SJSA1 (cell line): Measurements from ENCODE around the gene FOXRED1. TPM values are rescaled to one million over a fixed set of nuclear protein-coding genes. Genes with fewer than 3 reads are reported as not detected.
"Not testable (repeated sequence)": the region's sequence is repeated elsewhere in the genome, so short reads cannot be mapped to it uniquely, and the experiment has no call there.

Source experiments
- DNase-seq, 2 experiments: peaks; one replicate each; pipeline ENCODE4 v3.0.0-alpha.2; 2015 to 2020; ENCODE audit warnings: low spot score in 2 of 2, low read depth in 1 of 2
- H3K27ac ChIP-seq: fragments of 250-450 bp; sonication (Bioruptor Pico); 2 replicates; pipeline ENCODE4 v1.5.1; 2020; ENCODE audit warnings: mild to moderate bottlenecking, moderate library complexity
- H3K27me3 ChIP-seq: fragments of 250-450 bp; sonication (Bioruptor Pico); replicated peaks from 2 replicates; pipeline ENCODE4 v1.5.1; 2020; ENCODE audit warnings: mild to moderate bottlenecking, moderate library complexity
- H3K36me3 ChIP-seq: fragments of 250-450 bp; sonication (Bioruptor Pico); 2 replicates; pipeline ENCODE4 v1.5.1; 2020; ENCODE audit warnings: mild to moderate bottlenecking
- H3K4me1 ChIP-seq: fragments of 250-450 bp; sonication (Bioruptor Pico); replicated peaks from 2 replicates; pipeline ENCODE4 v1.6.1; 2021; ENCODE audit warnings: mild to moderate bottlenecking
- H3K4me3 ChIP-seq: fragments of 250-450 bp; sonication (Bioruptor Pico); 2 replicates; pipeline ENCODE4 v1.5.1; 2020; ENCODE audit warnings: mild to moderate bottlenecking
- H3K9me3 ChIP-seq: fragments of 250-450 bp; sonication (Bioruptor Pico); replicated peaks from 2 replicates; pipeline ENCODE4 v1.5.1; 2020; ENCODE audit warnings: mild to moderate bottlenecking
- total RNA-seq: library from RNA; depleted of rRNA; stranded (reverse); fragments of >200 nt; shearing (Covaris generic); gene quantifications from 2 replicates; pipeline ENCODE4 v1.2.3, GENCODE V29; 2014; rRNA removed

FOXRED1 gene
- 12.8 and 14.8 TPM in 2 replicates for total RNA-seq

DNA sequence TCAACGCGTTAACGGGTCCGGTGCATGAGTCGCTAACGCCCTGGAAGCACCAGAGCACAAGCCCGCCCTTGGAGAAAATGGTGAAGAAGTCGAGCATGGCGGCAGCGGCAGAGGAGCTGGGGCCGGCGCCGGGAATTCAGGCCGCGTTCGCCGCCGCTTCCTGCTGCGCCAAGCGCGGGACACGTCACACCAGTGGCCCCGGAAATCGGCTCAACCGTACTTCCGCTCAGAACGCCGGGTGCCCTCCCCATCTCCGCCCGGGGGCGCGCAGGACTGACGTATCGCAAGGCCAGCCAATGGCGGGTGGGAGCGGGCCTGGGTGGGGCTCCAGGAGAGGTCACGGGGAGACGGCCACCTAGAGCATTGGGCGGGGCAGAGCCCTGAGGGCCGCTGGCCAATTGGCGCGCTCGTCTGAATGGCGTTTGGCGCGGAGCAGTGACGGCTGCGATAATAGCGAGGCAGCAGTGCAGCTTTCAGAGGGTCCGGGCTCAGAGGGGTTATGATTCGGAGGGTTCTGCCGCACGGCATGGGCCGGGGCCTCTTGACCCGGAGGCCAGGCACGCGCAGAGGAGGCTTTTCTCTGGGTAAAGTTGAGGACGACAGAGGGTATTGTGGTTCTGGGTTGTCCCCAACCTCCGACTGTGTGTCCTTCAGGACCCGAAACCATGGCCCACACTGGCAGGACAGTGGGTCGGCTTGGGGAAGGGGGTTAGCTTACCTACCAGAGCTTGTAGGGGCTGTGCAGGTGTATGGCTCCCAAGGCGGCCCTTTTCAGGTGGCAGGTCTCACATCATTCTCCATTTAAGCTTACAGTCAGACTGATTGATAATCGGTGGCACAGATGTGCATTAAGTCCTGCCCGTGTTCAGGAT is at the start of gene FOXRED1, which contains the start of gene SRPRA:
Gene FOXRED1 (plus strand): TSS at position 447 of the 872 bp plus-strand sequence. CDS start 53 bp downstream, at position 500.
Gene SRPRA (minus strand): TSS at position 188 of the 872 bp plus-strand sequence. CDS start 91 bp downstream, at position 97.
- Histone ChIP-seq H3K9me3 (no peaks in the 10 kb centered on the region), H3K27me3 (no peaks in the 10 kb centered on the region), H3K4me3 (peak within 1 kb of the TSS; percentile 70), H3K36me3 (peaks cover 38% of the 10 kb centered on the region), H3K27ac (peak within 1 kb of the TSS; percentile 80), H3K4me1 (no peaks in the 10 kb centered on the region)
- DNase-seq, result peak; percentile 91 to 97

DNA sequence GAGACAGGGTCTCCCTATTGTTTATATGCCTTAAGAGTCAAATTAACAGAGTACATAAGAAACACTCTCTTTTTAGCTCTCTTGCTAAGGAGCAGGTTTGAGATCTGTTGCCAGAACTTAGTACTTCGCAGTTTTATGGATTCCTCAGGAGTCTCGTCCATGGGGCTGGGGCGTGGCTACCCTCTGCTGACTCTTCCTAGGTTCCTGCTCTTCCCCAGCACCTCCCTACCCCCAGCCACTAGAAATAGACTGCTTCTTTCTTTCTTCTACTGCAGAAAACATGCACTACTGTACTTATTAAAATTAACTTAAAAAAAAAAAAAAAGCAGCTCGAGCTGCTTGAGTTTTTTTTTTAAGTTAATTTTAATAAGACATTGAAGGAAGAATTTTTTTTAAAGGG is 49.4 kb upstream of the FOXRED1 start:
- no peak overlapping the region for H3K27ac ChIP-seq
- no peak overlapping the region for H3K4me3 ChIP-seq
- no peaks in the 10 kb centered on the region for H3K27me3 ChIP-seq
- DNase-seq, result no peak
- no peaks in the 10 kb centered on the region for H3K36me3 ChIP-seq
- H3K4me1 ChIP-seq, result no peaks in the 10 kb centered on the region
- H3K9me3 ChIP-seq, result no peaks in the 10 kb centered on the region

DNA sequence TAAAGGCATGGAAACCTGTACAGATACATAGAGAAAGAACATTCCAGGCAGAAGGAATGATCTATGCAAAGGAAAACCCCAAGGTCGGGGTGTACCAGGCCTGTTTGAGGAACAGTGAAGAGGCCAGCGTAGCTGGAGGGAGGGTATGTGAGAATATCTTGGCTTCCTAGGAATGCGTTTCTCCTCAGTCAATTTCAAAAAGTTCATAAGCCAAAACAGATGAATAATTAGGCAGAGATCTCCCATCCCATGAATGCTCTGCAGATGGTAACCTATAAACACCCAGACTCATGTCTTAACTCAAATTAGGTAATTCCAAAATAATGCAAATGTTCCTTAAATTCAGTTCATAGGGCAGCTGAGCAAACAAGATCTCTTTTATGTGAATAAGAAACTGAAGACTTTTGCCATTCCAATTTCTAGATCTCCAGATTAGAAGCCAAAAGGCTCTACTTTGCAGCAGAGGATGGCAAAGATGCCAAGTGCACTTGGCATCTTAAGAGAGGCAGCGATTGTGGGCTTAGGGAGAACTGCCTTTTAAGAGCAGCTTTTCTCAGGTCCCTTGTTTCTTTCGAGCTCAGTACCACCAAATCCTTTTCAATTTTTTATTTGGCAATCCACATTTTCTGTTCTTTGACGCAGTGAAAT is 44.2 kb upstream of the FOXRED1 start:
- H3K9me3 ChIP-seq, result no peaks in the 10 kb centered on the region
- no peaks in the 10 kb centered on the region for H3K27me3 ChIP-seq
- no peaks in the 10 kb centered on the region for H3K4me1 ChIP-seq
- H3K27ac ChIP-seq, result no peak overlapping the region
- H3K36me3 ChIP-seq, result no peaks in the 10 kb centered on the region
- no peak for DNase-seq
- H3K4me3 ChIP-seq, result no peak overlapping the region

DNA sequence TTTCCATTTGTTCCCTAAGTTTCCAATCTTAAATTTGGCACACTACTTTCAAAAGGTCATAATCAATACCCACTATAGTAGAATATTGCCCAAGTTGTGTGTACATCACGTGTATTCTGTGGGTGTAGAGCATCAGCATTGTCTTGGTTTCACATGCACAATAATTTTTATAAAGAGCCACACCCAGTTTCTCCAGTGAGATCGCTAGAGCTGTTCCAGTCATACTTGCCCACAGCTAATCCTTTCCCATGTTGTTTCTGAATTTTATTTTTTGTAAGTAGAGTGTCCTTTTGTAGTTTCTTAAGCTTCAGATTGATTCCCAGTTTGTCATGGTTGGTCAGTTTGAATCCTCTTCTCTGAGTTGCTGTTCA is 43.7 kb upstream of the FOXRED1 start:
- H3K27ac ChIP-seq, result no peak overlapping the region
- H3K9me3 ChIP-seq, result no peaks in the 10 kb centered on the region

DNA sequence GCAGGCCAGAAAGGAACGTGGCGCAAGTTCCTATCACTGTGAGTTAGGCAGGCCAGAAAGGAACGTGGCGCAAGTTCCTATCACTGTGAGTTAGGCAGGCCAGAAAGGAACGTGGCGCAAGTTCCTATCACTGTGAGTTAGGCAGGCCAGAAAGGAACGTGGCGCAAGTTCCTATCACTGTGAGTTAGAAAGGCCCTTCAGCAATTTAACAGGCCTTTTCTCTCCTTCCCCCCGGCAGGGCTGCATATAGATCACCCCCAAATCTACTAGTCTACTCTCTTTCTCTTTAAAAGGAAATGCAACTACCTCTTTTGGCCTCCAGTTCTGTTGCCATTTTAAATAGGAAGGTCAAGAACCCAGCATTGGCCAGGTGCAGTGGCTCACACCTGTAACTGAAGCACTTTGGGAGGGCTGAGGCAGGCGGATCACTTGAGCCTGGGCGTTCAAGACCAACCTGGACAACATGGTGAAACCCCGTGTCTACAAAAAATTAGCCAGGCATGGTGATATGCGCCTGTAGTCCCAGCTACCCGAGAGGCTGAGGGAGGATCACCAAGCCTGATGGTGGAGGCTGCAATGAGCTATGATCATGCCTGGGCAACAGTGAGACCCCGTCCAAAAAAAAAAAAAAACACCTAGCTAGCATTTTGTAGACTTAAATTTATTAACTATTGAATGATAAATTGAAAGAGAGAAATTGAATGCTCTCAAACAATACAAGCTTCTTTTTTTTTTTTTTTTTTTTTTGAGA is 42.4 kb upstream of the FOXRED1 start:
- Histone ChIP-seq H3K27me3 (no peaks in the 10 kb centered on the region), H3K27ac (no peak overlapping the region), H3K9me3 (no peaks in the 10 kb centered on the region), H3K4me3 (no peak overlapping the region), H3K4me1 (no peaks in the 10 kb centered on the region), H3K36me3 (no peaks in the 10 kb centered on the region)
- no peak for DNase-seq

More for the DNA sequence above, 43.7 kb upstream of the FOXRED1 start:
- Histone ChIP-seq H3K27me3 (no peaks in the 10 kb centered on the region), H3K4me3 (no peak overlapping the region), H3K4me1 (no peaks in the 10 kb centered on the region), H3K36me3 (no peaks in the 10 kb centered on the region)
- DNase-seq, result no peak

DNA sequence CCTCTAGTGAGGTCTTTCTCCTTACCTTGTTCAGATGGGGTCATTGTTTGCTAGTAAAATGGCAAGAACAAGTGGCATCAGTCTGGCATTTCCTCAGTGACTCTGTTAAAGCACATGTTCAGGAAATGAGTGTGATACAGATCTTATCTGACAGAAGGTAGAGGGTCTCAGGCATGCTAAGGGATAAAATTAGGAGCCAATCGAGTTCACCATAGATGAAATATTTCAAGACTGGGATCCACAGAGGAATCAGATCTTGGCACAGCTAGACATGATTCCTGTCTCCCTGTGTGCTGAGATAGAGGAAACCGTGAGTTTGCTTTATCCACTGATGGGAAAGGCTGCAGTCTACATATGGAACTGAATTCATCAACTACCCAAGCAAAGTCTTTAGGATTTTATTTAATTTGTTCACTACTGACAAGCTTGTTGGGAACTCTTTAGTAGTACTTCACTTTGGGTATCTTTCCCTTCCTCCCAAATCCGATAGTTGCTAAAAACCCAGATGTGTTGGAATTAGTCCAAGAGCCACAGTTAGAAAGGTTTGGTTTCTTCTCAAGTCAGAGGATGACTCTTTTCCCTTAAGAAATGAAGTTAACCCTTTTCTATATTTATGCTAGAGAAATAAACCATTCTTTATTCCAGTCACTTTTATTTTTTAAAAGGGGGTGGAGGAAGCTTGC is 39.0 kb upstream of the FOXRED1 start:
- no peaks in the 10 kb centered on the region for H3K4me1 ChIP-seq
- H3K36me3 ChIP-seq, result no peaks in the 10 kb centered on the region
- no peak overlapping the region for H3K4me3 ChIP-seq
- H3K27me3 ChIP-seq, result no peaks in the 10 kb centered on the region
- no peak overlapping the region for H3K27ac ChIP-seq
- DNase-seq, result no peak
- H3K9me3 ChIP-seq, result no peaks in the 10 kb centered on the region

DNA sequence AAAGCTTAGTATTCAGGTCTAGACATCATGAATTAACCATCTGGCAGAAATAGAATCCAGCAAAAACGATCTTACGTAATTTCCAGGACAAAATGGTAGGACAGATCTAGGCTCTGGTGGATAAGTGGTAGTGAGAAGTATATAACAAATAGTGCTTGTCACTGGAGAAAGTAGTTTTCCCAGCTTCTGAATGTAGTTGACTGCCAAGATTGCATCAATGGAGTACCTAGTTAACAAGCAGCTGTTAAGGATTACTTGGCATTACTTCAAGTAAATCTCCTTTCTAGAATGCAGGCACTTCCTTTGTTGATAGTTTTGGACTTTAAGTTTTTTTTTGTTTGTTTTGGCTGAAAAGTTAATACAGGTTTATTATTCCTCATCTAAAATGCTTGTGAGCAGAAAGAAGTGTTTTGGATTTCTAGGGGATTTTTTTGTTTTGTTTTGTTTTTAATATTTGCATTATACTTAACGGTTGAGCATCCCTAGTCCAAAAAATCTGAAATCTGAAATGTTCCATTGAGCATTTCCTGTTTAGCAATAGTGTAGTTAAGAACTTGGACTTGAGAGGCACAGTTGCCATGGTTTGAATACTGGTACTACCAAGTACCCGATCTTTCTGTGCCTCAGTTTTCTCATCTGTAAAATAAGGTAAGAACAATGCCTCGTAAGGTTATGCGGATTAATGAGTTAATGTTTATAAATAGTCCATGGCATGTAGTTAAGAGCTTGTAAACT is 37.1 kb upstream of the FOXRED1 start:
- no peak for DNase-seq
- no peaks in the 10 kb centered on the region for H3K27me3 ChIP-seq

DNA sequence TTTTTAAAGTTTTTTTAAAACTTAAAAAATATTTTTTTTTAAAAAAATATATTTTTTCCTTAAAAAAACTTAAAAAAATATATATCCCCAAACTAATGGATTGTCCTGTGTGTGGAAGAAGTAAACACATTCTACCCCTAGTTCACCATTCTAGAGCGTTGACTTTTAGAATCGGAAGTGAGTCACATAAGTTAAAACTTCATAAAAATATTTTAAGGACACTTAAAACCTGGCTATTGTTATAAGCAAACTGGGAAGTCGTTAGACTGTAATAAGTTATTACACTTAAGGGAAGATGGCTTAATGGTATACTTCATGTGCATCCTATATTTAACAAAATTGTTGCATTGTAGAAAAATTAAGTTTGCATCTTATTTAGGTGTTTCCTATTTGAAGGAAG is 36.3 kb upstream of the FOXRED1 start:
- DNase-seq, result no peak
- Histone ChIP-seq H3K9me3 (no peaks in the 10 kb centered on the region), H3K27ac (no peak overlapping the region), H3K4me1 (no peaks in the 10 kb centered on the region), H3K36me3 (no peaks in the 10 kb centered on the region), H3K4me3 (no peak overlapping the region), H3K27me3 (no peaks in the 10 kb centered on the region)

More for the DNA sequence above, 37.1 kb upstream of the FOXRED1 start:
- Histone ChIP-seq H3K36me3 (no peaks in the 10 kb centered on the region), H3K4me3 (no peak overlapping the region), H3K27ac (no peak overlapping the region), H3K9me3 (no peaks in the 10 kb centered on the region), H3K4me1 (no peaks in the 10 kb centered on the region)

DNA sequence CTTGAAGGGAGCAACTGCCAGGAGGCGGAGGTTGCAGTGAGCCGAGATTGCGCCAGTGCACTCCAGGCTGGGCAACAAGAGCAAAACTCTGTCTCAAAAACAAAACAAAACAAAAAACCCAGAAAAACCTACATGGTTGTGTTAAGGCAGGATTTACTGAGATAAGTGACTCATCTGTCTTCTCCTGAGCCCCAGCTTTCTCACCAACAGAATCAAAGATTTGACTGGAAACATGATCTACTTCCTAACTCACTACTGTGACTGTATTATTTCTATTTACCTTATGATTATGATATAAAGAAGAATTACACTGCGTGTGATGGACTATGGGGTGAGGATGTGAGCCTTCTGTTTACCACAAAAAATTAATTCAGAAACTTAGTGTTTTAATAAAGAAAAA is 35.6 kb upstream of the FOXRED1 start:
- no peak for DNase-seq
- Histone ChIP-seq H3K4me3 (no peak overlapping the region), H3K9me3 (no peaks in the 10 kb centered on the region), H3K27ac (no peak overlapping the region), H3K4me1 (no peaks in the 10 kb centered on the region), H3K36me3 (no peaks in the 10 kb centered on the region), H3K27me3 (no peaks in the 10 kb centered on the region)

DNA sequence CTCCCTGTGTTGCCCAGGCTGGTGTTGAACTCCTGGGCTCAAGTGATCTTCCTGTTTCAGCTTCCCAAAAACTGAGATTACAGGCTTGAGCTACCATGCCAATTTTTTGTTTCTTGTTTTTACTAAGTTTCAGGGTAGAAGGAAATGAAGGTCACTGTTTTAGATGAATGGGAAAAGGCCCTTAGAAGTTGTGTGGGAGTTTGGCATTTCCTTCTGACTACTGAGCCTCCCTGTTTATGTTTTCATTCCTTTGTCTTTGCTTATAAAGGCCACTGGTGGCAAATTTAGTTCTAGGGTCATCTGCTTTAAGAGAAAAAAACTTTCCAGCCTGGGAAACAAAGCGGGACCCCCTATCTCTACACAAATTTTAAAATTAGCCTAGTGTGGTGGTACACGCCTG is 22.3 kb upstream of the FOXRED1 start:
- Histone ChIP-seq H3K36me3 (no peaks in the 10 kb centered on the region), H3K27ac (no peak overlapping the region)
- no peak for DNase-seq

DNA sequence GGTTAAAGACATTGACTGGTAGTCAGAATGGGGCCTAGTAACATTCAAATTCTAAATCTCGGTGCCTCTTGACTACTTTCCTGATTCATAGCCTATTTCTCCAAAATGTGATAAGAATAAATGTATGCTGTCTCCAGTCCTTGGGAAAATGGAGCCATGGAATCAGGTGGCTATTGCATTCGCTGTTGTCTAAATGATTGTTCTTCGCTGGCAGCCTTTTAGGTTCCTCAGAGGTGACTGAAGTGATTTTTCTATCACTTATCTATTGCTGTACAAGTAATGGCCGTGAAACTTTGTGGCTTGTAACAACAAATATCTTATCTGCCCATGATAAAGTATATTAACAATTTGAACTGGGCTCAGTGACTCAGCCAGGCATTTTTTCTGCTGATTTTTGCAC is 15.7 kb upstream of the FOXRED1 start:
- no peak overlapping the region for H3K4me3 ChIP-seq
- H3K36me3 ChIP-seq, result no peaks in the 10 kb centered on the region
- H3K27ac ChIP-seq, result no peak overlapping the region
- peaks cover 8% of the 10 kb centered on the region; the same call in 1 of the 2 replicates for H3K4me1 ChIP-seq
- H3K9me3 ChIP-seq, result no peaks in the 10 kb centered on the region
- DNase-seq, result no peak
- H3K27me3 ChIP-seq, result no peaks in the 10 kb centered on the region

More for the DNA sequence above, 22.3 kb upstream of the FOXRED1 start:
- no peaks in the 10 kb centered on the region for H3K9me3 ChIP-seq
- no peak overlapping the region for H3K4me3 ChIP-seq
- no peaks in the 10 kb centered on the region for H3K27me3 ChIP-seq
- no peaks in the 10 kb centered on the region for H3K4me1 ChIP-seq

DNA sequence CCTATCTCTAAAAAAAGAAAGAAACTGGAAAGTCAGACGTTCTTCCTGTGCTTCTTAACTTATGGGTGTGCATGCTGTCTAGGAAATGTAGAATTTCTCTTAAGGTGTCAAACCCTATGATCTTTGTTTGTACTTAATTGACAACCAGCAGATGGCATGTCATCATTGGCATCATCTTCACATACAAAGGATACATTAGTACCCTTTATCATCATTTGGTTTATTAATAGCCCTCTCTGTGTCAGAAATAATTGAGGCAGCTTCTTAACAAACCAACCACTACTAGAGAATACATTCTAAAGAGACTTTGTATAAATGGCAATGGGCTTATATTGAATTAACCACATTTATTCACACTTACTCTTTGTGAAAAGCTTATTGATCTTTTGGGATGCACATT is 14.1 kb upstream of the FOXRED1 start:
- Histone ChIP-seq H3K27ac (no peak overlapping the region), H3K27me3 (no peaks in the 10 kb centered on the region), H3K9me3 (no peaks in the 10 kb centered on the region), H3K4me3 (no peak overlapping the region), H3K36me3 (no peaks in the 10 kb centered on the region), H3K4me1 (peaks cover 8% of the 10 kb centered on the region; the same call in 1 of the 2 replicates)
- no peak for DNase-seq

DNA sequence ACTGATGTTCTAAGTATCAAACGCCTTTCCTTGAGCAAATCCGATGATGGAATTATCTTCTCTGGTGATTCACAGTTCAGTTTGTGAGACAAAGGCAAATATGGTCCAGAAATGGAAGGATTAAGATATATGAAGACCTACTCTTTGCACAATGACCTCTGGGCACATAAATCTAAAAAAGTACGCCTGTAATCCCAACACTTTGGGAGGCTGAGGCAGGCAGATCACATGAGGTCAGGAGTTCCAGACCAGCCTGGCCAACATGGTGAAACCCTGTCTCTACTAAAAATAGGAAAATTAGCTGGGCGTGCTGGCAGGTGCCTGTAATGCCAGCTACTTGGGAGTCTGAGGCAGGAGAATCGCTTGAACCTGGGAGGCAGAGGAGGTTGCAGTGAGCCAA is 13.4 kb upstream of the FOXRED1 start:
- H3K27ac ChIP-seq, H3K9me3 ChIP-seq, H3K4me3 ChIP-seq, H3K27me3 ChIP-seq, H3K36me3 ChIP-seq, DNase-seq, H3K4me1 ChIP-seq: not testable (repeated sequence)
